Loucy (cell line): ENCODE results near the gene SAMD4A.

ENCODE experiments used
- CTCF ChIP-seq: fragments of 200-600 bp; sonication (generic); conservative IDR thresholded peaks from 2 replicates; pipeline ENCODE4 v1.5.1; 2014; ENCODE audit warnings: mild to moderate bottlenecking, antibody characterized with exemption, low read length
- EZH2phosphoT487 ChIP-seq: fragments of 200-600 bp; IDR thresholded peaks from 2 replicates; pipeline ENCODE4 v1.6.1; 2018; ENCODE audit warnings: antibody characterized with exemption, mild to moderate bottlenecking, moderate library complexity, borderline replicate concordance

GRCh38 chr14:54673193-54674045, 106.5 kb downstream of the SAMD4A start:
- TF ChIP-seq CTCF (no peak), EZH2phosphoT487 (no peak)
